Activated CD8-positive, alpha-beta memory T cell treated with anti-CD3 and anti-CD28 coated beads for 24 hours (primary cell): Measurements from ENCODE around the gene VPS37B.
"Not testable (repeated sequence)": the region's sequence is repeated elsewhere in the genome, so short reads cannot be mapped to it uniquely, and the experiment has no call there.

Source experiments
- DNase-seq: peaks from one replicate; pipeline ENCODE4 v3.0.0-alpha.2; 2020

The VPS37B gene

GRCh38 chr12:122880668-122881067 is 15.3 kb downstream of the VPS37B start:
- DNase-seq: no peak

- DNase-seq: no peak
These were observed 15.7 kb downstream of the VPS37B start for GRCh38 chr12:122880155-122880667.

GRCh38 chr12:122878780-122879612 is 16.9 kb downstream of the VPS37B start:
- no peak for DNase-seq

GRCh38 chr12:122876731-122877130 is 19.2 kb downstream of the VPS37B start:
- no peak for DNase-seq

DNA sequence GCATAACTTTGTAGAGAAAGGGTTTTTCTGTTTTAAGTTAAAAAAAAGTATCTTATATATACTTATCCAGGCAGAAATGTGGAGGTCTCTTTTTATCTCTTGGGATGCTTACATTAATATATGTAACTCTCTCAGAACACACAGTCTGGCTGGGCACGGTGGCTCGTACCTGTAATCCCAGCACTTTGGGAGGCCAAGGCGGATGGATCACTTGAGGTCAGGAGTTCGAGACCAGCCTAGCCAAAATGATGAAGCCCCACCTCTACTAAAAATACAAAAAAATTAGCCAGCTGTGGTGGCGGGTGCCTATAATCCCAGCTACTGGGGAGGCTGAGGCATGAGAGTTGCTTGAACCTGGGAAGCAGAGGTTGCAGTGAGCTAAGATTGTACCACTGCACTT is 19.6 kb downstream of the VPS37B start:
- DNase-seq: not testable (repeated sequence)

DNA sequence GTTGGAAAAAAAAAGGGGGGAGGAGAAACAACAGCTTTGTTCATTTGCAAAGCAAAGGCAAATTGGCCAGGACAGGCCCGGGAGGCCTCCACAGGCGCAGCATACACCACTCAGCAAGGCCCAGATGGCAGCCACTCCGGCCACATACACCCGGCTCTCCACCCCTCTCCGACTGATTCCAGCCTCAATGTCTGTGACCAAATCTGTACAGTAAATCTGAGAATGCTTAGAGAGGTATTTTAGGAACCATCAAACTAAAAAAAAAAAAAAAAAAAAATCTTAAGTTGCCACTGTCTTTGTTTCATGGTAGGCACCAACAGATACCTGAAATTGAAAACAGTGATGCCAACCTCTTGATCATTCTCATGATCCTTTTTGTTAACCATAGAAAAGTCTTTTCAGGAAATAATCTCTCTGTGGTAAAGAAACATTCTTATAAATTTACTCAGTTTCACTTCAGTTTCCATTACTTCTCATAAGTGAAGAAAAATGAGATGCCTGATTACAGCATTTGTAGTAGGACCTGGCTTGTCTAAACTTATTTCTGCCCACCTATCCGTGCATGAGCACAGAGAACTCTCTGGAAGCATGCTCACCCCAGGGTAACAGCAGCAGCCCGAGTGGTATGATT is 20.2 kb downstream of the VPS37B start:
- DNase-seq: no peak

DNA sequence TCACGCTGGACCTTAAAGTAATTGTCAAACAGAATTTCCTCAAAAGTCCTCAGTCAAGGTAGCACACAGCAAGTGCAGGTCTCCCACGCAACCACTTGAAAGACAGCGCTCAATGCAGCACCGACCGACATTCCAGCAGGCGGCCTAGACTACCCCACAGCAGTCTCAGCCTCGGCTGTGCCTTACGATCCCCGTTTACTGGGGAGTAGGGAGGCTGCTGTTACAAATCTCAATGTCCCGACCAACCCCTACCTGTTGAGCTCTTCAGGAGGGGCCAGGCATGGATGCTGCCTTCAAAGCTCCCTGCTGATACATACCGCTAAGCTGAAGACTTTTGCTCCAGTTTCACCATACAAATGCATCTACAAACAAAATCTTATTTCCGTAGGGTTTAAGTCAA is 21.8 kb downstream of the VPS37B start:
- DNase-seq: peak; percentile 76

DNA sequence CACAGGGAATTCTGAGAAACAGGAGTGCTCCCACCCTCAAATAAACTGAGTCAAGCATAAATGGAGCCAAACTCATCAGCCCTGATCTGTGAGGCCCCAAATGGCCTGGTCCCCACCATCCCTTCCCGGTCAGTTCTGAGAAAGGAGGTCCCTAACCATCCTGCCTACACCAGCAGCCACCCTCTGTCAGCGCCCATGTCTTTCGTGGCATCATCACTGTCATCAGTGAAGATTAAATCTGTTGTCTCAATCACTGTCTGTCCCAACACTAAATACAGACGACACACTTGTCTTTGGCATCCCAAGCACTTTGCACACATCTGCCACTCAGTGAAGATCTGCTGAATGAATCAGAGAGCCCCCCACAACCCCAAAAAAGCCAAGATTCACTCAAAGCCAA is 22.4 kb downstream of the VPS37B start:
- no peak for DNase-seq

- no peak for DNase-seq
These were observed 23.0 kb downstream of the VPS37B start for GRCh38 chr12:122872815-122873361.

GRCh38 chr12:122871851-122872780 is 23.8 kb downstream of the VPS37B start:
- DNase-seq: peak; percentile 80

- no peak for DNase-seq
These were observed 24.9 kb downstream of the VPS37B start for GRCh38 chr12:122870867-122871664.

DNA sequence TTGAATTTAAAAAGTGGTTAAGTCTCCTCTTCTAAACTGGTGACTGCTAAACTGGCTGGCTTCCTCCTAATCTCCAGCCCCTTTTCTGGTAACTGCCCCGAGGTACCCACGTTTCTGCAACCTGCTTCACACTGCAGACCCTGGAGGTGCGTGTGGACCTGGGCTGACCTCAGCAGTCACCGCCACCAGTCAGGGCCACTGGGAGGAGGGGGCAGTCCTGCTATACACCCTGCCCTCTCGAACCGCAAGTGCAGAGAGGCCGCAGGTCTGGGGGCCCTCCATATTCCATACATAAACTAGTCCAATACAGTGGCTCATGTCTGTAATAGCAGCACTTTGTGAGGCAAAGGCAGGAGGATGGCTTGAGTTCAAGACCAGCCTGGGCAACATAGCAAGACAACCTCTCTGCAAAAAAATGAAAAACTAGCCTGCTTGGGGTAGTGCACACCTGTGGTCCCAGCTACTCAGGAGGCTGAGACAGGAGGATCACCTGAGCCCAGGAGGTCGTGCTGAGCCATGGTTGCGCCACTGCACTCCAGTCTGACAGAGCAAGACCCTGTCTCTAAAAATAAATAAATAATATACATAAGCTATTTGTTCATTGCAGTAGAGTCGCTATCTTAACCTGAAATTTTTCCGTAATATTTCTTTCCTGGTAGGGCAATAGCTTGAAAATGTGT is 25.6 kb downstream of the VPS37B start:
- DNase-seq: no peak

DNA sequence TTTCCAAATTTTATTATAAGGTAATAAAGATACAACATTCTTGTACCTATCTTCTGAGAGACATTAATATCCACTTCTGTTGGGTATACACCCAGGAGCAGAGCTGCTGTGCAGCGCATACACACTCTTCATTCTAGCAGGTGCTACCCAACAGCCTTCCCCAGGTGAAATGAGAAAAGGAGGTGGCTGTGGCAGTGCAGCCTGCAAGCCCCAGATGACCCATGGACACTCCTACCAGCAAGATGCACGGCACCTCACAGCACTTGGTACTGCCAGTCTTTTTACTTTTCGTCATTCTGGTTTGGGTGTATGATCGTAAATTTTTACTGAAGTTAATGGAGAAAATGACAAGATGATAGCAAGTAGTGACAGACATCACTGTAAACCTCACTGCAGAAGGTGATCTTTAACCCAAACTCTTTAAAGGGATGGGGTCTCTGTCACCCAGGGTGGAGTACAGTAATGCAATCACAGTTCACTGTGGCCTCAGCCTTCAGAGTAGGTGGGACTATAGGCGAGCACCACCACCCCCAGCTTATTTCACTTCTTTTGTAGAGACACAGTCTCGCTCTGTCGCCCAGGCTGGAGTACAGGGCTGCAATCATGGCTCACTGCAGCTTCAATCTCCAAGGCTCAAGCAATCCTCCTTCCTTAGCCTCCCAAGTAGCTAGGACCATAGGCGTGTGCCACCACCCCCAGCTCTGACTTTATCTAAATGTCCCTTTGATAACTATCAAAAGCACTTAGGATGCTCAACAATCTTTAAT is 26.5 kb downstream of the VPS37B start:
- no peak for DNase-seq

DNA sequence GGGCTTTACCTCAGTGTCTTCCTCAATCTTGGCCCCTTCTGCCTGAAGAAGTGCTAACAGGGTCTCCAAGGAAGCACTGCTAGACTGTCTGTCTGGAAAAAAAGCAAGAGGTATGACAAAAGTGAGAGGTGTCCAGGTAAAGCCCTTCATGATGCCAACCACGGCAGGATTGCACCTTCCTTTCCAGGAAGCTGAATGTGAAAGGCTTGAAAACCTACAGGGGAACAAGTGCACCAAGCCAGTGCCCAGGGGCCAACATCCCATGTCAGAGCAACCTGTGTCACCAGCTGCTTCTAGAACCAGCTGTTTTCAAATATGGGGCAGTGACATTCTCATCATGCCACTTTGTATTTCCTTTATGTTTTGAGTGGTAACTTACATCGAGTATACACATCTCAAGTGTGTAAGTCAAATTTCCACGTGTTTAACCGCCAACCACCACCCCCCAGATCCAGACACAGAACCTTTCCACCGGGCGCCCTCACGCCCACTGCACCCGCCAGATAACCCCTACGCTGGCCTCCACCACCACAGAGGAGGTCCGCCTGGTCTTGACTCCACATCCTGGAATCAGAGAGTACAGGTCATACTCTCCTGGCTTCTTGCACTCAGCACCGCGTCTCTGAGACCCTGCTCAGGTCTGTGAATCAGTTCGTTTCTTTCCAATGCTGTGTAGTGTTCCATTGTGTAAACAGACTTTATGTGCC is 27.3 kb downstream of the VPS37B start:
- DNase-seq: no peak

DNA sequence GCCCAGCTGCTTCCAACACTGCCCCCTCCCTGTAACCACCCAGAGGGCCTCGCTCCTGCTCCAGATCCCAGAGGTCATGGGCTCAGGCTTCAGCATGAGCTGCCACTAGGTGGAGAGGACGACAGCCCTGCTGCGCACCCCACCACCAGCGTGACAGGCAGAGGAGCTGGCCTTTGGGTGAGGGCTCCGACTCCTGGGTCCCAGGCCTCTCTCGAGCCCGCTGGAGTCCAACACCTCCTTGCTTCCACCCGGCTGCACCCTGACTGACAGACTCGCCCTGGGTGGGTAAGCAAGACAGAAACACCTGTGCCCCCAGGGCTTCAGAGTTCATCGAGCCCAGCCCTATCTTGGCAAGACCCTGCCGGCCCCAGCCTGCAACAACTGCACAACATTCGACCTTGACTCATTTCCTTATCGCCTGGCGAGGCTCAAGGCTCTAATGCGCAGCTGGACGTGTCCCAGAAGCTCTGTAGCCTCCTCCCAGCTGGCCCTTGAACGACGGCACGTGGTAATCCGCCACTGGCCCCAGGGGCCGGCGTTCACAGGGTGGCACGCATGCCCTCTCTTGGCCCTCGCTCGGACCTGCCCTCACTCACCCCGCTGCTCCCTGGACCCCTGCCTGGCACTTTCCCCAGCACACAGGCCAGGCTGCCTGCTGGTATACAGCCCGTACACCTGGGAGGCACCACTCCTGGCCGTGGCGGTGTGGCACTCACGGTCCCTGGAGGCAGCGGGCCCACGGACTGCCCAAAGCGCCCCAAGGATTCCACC is 28.0 kb downstream of the VPS37B start:
- no peak for DNase-seq

DNA sequence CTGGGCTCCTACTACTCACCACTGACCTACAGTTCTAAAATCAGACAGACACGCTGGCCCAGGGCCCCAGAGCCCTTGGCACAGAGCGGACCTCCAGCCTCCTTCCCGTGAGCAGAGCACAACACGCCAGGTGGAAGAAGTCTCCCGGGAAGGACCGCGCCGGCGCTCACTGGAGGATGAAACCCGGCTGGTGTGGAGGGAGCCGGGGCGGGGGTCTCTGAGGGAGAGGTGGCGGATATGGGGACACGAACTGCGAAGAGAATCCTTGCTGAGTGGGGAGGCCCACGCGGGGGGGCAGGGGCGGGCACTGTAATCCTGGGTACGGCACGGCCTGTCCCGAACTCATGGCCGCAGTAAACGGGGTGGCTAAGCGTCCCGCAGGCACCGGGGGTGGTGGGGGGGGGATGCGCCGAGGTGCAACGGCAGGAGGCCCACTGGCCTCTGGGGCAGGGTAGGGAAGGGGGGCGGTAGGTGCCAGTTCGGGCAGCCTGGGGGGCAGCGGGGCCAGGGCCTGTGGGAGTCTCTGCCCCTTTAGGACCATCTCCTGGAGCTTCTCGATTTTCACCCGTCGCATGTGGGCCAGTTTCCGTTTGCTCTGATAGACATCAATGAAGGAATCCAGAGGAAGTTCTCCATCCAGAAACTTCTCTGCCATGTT is 28.8 kb downstream of the VPS37B start:
- no peak for DNase-seq

- DNase-seq: no peak
These were observed 29.5 kb downstream of the VPS37B start for GRCh38 chr12:122866379-122866778.
